GM12872 (cell line): ENCODE measurements around the gene SYNJ2.

Experiments
- CTCF ChIP-seq: IDR thresholded peaks from 3 replicates; pipeline ENCODE4 v1.5.1; 2011; ENCODE audit warnings: low read depth, mild to moderate bottlenecking, low read length, moderate library complexity; ENCODE audit not compliant: insufficient read depth

SYNJ2 gene

GRCh38 chr6:158053377-158054313 is 72.0 kb downstream of the SYNJ2 start:
- no peak for TF ChIP-seq CTCF

GRCh38 chr6:158056355-158056754 is 74.7 kb downstream of the SYNJ2 start:
- TF ChIP-seq CTCF, result no peak

- TF ChIP-seq CTCF, result no peak
Measured at GRCh38 chr6:158056804-158057203, 75.1 kb downstream of the SYNJ2 start.

- TF ChIP-seq CTCF, result no peak
Measured at GRCh38 chr6:158057213-158057987, 75.7 kb downstream of the SYNJ2 start.

GRCh38 chr6:158058171-158058651 is 76.5 kb downstream of the SYNJ2 start:
- TF ChIP-seq CTCF, result no peak

GRCh38 chr6:158059108-158059507 is 77.4 kb downstream of the SYNJ2 start:
- no peak for TF ChIP-seq CTCF
